GM21576 (cell line): ENCODE results near the gene STARD13.
"Not testable (repeated sequence)": the region's sequence is repeated elsewhere in the genome, so short reads cannot be mapped to it uniquely, and the experiment has no call there.

Experiments used
- ATAC-seq: cut with Tn5 transposase; IDR thresholded peaks from one replicate; pipeline ENCODE4 v1.9.1; 2021; ENCODE audit warnings: mild to moderate bottlenecking, moderate library complexity; ENCODE audit not compliant: unreplicated experiment

Gene STARD13

GRCh38 chr13:33257841-33258807, 27.4 kb downstream of the STARD13 start:
- no peak for ATAC-seq

DNA sequence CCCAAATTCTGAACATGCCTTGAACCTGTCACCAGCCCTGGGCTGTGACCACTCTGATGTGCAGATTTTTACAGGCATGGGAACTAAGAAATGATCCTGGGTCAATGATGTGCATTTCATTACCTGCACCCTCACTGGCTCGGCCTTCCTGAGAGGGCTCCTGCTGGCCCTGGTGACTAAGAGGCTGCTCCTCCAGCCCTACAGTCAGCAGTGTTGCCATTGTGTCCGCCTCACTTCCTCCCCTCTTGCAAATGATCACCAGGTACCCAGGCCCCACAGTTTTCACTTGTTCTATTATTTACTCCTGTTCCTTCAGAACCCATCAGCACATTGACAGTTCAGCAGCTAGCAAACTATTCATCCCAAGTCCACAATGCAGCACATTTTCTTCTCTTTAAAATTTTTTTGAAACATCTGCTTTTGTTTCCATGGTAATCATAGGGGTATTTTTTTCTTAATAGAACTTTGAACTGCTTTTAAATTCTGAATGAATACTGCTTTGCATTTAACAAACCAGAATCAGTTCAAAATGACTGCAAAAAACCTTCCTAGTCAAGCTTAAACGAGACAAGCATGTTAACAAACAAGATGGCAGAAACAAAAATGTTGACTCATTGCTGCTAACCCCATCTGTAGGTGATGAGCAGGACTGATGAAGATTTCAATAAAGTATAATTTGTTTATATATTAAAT, 29.3 kb downstream of the STARD13 start:
- ATAC-seq: no peak

DNA sequence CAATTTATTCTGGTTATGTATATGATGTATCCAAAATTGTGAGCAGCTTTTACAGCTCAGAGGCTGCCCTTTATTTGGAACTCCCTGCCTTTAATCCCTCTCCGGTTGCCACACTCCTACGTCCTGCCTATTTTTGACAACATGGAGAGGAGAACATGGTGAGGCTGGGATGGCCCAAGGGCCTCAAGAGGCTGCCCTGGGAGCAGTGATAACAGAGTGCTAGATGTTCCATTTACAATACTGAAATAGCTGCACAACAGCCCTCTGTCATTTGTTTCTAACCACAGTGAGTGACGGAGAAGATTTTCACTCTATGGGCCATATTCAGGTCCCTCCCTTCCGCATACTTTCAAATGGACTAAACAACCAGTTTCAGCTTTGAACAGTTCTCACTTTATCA, 33.4 kb downstream of the STARD13 start:
- ATAC-seq: no peak

GRCh38 chr13:33251131-33251661, 34.4 kb downstream of the STARD13 start:
- peak; percentile 68 for ATAC-seq

GRCh38 chr13:33250609-33251008, 34.9 kb downstream of the STARD13 start:
- no peak for ATAC-seq

DNA sequence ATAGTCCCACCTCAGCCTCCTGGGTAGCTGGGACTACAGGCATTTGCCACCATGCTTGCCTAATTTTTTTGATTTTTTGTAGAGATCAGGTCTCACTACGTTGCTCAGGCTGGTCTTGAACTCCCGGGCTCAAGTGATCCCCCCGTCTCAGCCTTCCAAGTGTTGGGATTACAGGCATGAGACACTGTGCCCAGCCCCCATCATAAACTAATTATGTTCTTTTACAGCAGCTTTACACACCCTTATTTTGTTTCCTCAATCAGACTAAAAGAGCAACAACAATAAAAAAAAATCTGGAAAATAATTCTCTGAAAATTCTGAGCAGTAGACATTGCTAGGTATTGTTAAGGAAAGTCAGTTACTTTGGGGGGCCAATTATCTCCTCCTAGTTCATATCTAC, 35.7 kb downstream of the STARD13 start:
- ATAC-seq: no peak

DNA sequence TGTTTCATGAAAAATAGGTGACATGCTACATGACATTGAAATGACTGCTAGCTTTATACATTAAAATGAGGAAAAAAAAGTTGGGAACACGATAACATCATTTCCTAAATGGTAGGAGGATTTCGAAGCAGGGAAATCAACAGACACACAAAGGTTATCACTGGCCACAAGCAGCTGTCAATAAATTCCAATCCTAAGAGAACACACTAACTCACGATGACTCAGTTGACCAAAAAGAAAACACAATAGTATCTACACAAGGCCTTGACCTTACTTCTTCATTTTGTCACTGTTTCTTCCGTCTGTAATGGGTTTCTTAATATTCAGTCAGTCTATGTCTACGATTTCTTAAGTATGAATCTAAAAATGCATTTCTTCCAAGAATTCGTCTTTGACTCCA, 36.5 kb downstream of the STARD13 start:
- ATAC-seq: no peak

DNA sequence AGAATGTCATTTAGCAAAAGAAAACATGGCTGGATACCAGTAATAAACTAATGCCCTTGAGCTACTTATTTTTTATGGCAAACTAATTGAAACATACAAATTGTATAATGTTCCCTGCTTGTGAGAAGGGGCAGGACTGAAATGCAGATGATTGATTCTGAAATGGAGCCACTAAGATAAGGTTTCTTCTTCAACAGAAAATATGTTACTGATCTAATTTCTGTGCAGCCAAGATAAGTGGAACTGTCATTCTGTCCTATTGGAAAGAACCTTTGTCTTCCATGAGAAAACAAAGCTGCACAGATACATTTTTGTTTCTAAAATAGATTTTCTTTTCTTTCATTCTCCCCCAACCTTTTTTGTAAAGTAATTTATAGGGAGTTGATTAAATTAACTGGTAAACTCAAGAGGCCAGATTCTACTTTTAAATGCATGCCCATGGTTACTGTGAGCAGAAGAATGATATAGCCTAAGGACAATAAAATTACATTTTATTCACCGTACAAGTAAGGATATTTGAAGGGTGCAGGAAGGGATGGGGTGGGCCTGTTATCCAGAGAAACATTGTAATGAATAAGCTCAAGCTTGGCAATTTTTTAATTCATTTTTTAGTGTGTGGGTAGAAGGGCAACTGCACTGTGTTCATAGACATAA, 39.9 kb downstream of the STARD13 start:
- no peak for ATAC-seq

- ATAC-seq: no peak
Observed at GRCh38 chr13:33244907-33245287, 40.7 kb downstream of the STARD13 start.

DNA sequence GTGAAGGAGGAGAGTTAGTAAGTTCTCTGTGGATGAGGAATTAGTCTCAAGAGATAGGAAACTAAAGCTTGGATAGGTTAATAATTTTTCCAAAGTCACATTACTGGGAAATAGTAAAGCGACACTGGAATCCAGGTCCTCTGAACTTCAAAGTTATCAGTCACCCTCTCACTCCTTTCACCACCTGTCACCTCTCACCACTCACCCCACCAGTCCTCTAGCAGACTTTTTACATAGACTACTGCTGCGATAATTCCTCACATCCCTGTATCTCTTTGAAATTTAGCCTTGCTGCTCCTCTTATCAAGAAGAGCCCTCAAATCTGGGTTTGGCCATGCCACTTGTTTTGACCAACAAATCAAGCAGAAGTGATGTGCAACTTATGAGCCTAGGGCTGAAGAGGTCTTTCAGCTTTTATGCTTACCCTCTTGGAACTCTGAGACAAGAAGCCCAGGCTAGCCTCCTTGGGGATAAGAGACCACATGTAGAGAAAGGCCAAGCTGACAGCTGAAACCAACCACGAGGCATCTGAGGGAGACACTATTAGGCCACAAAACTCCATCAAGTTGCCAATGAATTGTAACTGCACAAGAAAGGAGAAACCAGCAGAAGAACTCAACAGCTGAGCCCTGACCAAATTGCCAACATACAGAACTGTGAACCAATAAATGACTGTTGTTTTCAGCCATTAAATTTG, 41.2 kb downstream of the STARD13 start:
- no peak for ATAC-seq

DNA sequence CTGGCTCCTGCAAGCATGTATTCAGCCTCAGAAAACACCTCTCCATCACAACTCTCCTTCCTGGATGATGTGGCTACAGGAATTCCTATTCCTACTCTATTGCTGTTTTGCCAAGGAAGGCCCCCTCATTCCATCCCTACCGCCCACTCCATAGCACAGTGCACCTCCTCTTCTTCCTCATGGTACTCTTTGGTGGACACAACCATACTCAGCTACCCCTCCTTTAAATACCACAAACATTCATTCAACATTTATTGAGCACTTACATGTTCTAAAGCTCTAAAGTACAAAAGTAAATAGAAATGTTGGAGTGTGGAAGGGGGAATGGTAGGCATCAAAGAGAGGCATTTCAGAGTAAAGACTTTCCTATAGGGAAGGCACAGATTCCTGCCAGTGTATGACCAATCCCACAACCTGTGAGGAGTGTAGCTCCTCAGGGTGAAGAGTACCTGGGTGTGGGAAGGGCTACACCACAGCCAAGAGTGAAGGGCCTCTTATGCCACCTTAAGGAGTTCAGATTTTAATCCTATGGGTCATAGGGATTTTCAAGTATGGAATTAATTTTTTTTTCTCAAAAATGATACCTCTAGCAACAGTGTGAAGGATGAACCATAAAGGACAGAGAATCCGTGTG, 42.5 kb downstream of the STARD13 start:
- no peak for ATAC-seq

DNA sequence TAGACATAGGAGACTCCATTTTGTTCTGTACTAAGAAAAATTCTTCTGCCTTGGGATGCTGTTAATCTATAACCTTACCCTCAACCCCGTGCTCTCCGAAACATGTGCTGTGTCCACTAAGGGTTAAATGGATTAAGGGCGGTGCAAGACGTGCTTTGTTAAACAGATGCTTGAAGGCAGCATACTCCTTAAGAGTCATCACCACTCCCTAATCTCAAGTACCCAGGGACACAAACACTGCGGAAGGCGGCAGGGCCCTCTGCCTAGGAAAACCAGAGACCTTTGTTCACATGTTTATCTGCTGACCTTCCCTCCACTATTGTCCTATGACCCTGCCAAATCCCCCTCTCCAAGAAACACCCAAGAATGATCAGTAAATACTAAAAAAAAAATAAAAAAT, 43.2 kb downstream of the STARD13 start:
- ATAC-seq: not testable (repeated sequence)

DNA sequence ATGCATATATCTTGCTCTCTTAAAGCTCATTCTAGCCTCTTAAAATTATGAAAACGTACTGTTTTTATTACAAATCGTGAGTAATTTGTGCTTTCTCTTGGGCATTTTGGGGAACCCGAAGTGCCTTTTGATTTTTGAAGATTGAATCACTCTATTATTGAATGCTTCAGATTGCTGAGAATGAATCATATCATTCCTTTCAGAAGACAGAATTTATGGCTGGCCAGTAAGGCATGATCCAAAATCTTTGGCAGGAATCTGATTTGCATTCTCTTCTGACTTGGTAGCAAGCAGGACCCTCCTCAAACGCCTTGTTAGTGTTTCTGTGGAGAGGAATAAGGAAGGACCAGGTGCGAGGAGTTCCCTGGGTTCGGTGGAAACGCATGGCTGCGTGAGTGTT, 49.5 kb downstream of the STARD13 start:
- ATAC-seq: no peak

- ATAC-seq: no peak
Observed at GRCh38 chr13:33235564-33235963, 50.0 kb downstream of the STARD13 start.

DNA sequence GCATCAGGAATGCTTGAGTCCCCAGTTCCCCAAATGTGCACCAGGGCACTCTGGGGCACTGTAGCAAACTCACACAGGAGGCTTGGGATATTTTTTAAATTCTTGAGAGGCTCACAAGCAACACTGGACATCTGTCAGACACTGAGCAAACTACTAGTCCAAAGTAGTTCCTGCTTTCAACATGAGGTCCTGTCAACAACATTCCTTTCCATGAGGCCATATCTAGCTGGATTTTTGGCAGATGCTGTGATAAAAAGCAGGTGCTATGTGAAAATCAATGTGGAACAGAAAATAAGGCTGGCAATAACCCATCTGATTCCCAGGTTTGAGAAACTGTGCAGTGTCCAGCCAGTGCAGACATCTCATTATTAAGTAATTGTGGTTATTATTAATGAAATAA, 50.5 kb downstream of the STARD13 start:
- ATAC-seq: no peak

DNA sequence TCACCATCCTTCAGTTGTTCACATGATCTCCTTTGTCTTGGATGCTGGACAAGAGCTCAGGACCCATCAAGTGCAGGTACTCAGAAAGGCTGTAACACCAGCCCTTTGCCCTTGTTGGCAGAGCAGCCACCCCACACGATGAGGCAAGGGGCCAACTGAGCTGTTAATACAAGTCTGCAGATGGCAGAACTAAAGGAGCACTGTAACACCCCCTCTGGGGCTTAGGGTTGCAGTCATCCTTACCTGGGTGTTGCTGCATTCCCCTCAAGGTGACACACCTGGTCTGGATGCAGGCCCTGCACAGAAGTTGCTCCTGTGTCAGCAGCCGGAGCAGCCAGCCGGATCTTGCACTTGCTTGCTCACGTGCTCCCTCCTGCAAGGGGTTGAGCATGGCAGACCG, 52.0 kb downstream of the STARD13 start:
- no peak for ATAC-seq

- ATAC-seq: no peak
Observed at GRCh38 chr13:33232883-33233282, 52.7 kb downstream of the STARD13 start.

DNA sequence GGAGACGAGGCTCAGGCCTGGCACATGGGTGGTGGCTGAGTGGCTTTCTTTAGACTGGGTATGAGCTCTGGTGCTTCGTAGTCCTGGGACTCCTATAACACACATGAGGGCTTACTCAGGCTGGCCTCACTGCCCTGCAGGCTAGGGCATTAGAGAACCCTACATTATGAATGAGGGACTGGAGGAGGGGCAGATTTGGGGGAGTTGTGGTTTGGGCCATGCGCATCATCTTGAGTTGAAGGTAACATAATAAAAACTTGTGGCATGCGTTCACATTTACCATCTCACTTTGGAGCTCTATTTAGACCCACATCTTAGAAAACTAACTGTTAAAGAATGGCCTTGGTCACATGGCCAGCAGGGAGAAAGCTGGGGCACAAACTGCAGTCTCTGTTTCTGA, 54.2 kb downstream of the STARD13 start:
- no peak for ATAC-seq

DNA sequence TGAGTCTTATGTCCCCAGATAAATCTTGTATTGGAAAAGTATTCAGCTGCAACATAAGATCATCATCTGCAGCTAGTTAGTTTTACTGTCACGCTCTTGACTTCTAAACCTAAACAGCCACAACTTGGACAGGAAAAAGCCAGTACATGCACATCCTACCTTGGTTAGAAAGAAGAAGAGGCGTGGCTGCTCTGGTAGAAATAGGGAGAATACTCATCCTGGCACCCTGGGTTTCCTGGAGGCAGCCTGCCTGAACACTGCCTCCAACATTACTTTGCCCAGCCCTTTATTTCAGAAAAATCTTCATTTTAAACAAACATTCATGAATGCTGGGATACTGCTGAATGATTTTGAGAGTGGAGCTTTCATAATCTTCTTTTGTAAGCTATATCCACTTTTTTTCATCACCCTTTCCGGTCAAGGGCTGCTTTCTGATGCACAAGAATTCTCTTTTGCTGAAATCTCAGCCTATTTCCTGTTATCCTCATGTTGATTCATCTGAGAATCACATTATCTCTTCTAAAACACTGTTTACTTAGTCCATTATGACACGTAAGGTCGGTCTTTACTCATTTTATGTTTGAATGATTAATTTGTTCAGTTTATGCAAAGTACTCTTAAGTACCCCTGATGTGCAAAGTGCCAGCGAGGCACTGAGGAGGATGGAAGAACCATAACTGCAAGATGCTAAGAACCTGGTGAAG, 55.2 kb downstream of the STARD13 start:
- ATAC-seq: no peak
